GDM1 (cell line): ENCODE results near the gene ZNF410.
"Not testable (repeated sequence)": the region's sequence is repeated elsewhere in the genome, so short reads cannot be mapped to it uniquely, and the experiment has no call there.

Experiments
- DNase-seq: peaks from one replicate; lab custom pipeline; 2025; lab: John Stamatoyannopoulos, UW

ZNF410 gene, protein sequence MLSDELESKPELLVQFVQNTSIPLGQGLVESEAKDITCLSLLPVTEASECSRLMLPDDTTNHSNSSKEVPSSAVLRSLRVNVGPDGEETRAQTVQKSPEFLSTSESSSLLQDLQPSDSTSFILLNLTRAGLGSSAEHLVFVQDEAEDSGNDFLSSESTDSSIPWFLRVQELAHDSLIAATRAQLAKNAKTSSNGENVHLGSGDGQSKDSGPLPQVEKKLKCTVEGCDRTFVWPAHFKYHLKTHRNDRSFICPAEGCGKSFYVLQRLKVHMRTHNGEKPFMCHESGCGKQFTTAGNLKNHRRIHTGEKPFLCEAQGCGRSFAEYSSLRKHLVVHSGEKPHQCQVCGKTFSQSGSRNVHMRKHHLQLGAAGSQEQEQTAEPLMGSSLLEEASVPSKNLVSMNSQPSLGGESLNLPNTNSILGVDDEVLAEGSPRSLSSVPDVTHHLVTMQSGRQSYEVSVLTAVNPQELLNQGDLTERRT

DNA sequence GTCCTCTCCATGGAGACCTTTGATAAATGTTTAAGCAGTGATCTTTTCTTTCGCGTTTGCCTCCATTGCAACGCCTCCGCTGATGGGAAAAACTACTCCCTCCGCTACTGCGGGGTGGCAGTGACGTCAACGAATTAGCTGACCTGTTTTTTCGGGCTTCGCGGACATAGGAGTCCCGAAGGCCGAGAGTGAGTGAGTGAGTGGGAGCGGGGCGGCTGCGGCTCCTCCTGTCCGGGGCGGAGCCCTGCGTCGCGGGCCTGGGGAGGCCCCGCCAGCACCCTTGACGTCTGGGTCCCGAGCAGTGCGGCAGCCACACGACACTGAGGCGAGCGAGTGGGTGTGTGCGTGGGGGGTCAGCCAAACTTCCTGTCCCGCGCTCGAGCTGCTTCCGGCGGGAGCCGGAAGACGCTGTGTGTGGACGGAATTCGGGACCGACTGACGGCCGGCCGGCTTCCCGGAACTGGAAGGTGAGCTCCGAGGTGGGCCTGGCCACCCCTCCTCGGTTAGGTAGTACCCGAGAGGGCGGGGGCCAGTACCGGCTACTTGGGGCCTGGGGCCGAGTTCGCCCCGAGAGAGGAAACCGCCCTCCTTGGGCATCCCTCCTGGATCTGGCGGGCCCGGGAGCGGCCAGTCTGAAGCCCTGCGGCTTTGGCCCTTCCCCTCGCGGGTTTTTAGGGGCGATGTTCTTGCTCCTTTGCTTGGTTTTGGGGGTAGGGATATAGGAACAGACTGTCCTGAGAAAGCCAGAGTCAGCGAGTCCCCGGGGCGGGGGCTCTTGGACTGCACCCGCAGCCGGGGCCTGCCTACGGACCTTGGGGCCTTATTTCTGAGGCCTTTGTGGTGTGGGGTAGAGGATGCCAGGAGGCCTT, at the start of gene ZNF410:
TSS of gene ZNF410 (plus strand) at position 411 of the 869 bp plus-strand sequence. CDS start 5,317 bp downstream, outside the sequence.
- DNase-seq, result peak; percentile 88

DNA sequence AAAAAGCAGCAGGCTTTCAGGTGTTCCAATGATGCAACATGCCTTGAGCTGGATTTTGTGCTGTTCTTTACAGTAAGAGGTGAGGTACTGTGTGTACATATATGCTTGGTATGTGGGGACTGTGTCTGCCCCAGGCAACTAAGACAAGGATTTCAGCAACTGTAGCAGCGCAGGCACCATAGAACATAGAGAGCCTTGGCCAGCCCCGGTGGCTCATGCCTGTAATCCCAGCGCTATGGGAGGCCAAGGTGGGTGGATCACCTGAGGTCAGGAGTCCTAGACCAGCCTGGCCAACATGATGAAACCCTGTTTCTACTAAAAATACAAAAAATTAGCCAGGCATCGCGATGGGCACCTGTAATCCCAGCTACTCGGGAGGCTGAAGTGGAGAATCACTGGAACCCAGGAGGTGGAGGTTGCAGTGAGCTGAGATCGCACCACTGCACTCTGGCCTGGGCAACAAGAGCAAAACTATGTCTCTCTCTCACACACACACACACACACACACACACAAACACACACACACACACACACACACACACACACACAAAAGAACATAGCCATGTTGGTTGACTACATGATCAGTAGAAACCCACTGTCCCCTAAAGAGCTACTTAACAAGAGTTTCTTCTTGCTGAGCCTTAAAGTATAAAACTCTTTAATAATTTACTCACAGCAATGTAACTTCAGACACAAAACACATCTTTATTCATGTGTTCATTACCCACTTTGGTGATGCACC, 48.2 kb upstream of the ZNF410 start:
- DNase-seq, result not testable (repeated sequence)

DNA sequence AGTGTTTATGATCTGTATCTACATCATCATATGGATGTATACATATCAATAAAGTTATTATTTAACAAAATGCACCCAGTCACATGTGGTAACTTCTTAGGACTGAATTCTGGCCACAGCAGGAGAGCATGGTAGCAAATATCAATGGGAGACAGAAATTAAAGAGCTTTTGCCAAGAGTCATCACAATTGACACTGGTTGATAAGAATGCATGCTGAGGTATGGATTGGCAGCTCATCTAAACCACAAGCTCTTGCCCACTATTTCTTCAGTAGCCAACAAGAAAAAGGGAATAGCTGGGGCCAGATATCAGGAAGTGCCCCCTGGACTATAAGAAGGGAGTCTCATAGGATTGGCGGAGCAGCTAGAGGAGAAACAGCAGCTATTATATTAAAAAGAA, 44.5 kb upstream of the ZNF410 start:
- DNase-seq, result no peak

DNA sequence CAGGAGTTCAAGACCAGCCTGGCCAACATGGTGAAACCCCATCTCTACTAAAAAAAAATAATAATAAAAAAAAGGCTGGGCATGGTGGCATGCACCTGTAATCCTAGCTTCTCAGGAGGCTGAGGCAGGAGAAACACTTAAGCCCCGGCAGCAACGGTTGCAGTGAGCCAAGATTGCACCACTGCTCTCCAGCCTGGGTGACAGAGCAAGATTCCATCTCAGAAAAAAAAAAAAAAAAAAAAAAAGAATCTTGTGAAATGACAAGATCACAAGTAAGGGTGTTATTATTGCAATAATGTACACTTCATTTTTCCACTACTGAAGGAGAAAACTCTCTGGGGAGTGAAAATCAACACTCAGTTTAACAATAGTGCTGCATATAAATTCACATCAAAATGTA, 43.8 kb upstream of the ZNF410 start:
- DNase-seq, result no peak

DNA sequence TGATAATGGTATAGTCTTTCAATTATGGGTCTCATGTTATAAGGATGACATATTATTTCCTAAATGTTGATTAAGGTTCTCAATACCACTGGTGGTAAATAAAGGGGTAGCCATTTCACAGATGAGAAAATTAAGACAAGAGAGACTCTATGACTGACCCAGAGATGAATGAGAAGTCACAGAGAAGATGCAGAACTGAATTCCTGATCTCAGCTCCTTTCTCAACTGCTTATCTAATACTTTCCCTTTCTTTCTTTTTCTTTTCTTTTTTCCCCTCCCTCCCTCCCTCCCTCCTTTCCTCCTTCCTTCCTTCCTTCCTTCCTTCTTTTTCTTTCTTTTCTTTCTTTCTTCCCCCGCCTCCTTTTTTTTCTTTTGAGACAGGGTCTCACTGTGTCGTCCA, 43.4 kb upstream of the ZNF410 start:
- no peak for DNase-seq

DNA sequence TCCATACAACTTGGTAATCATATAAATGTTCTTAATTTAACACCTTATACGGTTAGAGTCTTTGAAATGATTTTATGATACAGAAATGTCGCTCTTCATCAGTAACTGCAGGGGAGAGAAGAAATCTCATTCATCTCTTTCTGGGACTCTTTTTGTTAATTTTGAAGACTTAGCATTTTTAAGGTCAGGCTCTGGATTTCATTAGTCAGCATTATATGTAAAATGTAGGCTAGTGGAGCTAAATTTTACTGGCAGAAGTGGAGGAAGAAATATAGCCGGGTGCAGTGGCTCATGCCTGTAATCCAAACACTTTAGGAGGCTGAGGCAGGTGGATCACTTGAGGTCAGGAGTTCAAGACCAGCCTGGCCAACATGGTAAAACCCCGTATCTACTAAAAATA, 39.7 kb upstream of the ZNF410 start:
- DNase-seq, result no peak

DNA sequence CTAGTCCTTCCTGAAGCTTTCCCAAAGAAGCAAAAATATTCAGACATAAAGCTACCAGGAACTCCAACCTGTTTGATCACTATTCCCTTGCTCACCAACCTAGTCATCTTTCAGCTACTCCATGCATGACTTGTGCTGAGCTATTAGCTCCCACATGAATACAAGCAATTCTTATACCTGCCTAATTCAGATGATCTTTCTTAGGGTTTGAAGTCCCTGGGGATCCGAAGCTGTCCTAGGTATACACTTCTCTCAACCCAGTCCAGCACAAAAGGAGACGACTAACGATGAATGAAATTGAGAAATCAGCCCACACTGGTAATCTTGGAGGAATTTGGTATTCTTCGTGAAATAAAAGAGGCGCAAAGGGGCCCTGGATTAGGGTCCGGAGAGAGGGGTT, 35.7 kb upstream of the ZNF410 start:
- no peak for DNase-seq

DNA sequence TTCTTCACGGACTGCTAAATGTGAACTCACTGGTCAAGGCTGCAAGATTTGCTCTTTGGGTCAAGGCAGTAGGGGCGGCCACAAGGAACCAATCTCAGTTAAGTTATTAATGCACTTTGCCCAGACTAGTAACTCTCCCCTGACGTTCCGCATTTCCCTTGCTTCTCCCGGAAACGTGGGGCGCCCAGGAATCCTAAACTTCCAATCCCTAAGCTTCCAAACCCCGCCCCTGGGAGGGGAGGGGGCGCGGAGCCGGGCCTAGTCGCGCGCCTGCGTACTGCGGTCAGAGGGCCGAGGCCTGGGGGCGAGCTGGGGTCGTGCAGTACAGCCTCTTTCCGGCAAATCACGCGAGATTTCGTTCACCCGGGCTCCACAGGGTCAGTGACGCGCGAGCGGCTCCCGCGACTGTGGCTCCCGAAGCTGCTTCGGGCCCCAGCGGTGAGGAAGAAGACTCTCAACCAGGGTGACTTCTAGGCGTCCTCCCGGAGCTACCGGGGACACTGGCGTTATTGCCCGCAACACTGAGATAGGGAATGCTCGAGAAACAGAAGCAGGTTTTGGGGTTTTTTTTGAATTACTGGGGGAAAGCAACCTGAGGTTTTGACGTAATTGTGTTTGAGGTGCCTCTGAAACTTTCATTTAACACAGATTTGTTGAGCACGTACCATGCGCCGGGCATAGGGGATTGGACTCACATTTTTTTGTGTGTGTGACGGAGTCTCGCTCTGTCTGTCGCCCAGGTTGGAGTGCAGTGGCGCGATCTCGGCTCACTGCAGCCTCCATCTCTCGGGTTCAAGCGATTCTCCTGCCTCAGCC, 34.9 kb upstream of the ZNF410 start, which contains the start of gene PTGR2:
TSS of gene PTGR2 (plus strand) at position 265 of the 816 bp plus-strand sequence. CDS start 7,032 bp downstream, outside the sequence.
- peak; percentile 85 for DNase-seq

DNA sequence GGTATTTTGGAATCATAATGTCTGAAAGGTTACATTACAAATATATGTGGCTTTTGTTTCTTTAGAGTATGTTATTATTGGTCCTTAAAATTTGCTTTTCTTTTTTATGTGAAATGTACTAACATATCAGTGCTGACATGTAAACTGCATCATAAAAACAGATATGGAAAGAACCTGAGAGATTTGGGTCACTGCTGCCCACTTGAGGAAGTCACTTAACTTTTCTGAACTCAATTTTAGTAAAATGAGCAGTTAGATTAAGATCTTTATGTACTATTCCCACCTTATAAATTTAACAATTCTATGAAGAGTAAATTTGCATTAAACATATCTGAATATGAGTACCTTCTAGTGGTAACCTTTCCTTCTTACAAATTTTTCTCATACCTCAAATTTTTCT, 27.5 kb upstream of the ZNF410 start:
- no peak for DNase-seq

DNA sequence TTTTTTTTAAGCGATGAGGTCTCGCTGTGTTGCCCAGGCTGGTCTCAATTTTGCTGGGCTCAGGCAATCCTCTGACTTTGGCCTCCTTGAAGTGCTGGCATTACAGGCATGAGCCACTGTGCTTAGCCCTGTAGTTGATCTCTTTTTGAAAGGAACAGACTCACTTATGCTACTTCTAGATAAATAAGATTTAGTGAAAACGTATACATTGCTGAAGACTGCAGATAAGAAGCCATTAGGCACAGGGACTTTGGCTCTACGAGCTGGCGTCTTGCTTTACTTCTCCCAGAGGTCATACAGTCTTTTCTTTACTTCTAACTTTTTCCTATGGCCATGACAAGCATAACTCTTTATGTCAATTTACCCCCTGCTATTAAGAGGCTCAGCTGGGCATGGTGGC, 25.6 kb upstream of the ZNF410 start:
- no peak for DNase-seq

DNA sequence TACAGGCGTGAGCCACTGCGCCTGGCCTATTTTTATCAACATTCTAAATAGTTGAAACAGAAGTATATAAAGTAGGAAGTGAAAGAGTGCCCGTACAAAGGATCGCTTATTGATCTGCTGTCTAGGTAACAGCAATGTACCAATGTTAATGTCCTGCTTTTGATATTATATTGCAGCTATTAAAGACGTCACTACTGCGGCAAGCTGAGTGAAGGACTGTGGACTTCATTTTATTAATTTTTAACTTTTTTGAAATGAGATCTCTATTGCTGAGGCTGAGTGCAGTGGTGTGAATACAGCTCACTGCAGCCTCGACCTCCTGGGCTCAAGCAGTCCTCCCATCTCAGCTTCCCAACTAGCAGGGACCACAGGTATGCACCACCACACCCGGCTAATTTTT, 24.2 kb upstream of the ZNF410 start:
- DNase-seq, result no peak

DNA sequence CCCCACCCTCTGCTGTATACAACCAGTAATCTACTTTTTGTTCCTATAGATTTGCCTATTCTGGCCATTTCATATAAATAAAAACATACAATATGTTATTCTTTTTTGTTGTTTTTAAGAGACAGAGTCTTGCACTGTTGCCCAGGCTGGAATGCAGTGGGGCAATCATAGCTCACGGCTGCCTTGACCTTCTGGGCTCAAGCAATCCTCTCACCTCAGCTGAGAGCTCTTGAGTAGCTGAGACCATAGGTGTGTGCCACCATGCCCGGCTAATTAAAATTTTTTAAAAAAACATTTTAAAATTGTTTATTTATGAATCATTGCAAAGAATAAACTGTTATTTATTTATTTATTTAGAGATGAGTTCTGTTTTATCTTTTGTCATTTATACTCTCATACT, 23.4 kb upstream of the ZNF410 start:
- no peak for DNase-seq

DNA sequence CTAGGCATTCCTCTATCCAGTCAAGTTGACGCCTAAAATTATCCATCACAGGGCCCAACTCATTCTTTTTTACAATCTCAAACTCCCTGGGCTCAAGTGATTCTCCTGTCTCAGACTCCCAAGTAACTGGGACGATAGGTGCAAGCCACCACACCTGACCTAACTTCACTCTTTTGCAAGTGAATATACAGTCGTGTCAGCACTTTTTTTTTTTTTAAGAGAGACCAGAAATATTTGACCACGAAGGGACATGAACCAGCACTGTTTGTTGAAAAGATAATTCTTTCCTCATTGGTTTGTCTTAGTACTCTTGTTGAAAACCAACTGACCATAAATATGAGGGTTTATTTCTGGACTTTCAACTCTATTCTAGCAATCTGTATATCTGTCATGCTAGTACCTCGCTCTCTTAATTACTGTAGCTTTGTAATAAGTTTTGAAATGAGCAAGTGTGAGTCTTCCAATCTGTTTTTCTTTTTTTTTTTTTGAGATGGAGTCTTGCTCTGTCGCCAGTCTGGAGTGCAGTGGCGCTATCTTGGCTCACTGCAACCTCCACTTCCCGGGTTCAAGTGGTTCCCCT, 21.0 kb upstream of the ZNF410 start:
- DNase-seq, result no peak

DNA sequence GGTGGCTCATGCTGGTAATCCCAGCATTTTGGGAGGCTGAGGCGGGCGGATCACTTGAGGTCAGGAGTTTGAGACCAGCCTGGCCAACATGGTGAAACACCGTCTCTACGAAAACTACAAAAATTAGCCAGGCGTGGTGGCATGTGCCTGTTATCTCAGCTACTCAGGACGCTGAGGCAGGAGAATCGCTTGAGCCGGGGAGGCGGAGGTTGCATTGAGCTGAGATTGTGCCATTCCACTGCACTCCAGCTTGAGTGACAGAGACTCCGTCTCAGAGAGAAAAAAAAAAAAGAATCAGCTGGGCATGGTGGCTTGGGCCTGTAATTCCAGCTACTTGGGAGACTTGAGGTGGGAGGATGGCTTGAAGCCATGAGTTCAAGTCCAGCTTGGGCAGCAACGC, 16.9 kb upstream of the ZNF410 start:
- DNase-seq, result not testable (repeated sequence)

DNA sequence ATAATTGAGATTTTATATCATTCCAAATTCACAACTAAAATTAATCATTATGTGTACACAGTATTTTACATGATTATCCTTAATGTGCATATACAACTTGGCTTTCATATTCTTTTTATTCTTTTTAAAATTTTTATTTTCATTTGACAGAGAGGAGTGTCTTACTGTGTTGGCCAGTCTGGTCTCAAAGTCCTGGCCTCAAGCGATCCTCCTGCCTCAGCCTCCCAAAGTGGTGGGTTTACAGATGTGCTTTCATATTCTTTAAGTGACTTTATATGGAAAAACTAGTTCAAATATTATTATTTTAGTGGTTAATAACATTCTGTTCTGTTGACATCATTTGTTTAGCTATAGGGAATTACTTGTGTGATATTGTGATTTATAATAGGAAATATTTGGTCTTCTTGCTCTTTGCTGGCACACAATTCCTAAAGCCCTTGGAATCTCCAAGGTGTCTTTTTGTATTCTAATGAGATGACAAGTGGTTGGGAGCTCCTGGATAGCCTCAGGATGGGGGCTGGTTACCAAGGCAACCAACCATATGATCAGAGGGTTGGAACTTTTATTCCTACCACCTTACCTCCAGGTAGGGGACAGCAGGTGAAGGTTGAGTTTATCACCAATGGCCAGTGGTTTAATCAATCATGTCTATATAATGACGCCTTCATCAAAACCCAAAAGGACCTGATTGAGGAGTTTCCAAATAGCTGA, 16.0 kb upstream of the ZNF410 start:
- no peak for DNase-seq

DNA sequence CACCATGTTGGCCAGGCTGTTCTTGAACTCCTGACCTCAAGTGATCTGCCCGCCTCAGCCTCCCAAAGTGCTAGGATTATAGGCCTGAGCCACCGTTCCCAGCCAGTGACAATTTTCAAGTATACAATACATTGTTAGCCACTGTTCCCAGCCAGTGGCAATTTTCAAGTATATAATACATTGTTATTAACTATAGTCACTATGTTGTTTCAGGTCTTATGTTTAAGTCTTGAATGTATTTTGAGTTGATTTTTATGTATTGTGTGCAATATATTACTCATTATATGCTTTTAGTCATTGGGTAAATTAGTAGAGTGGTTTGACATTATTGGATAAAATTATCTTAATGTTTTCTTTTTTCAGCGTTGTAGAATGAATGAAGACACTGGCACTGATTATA, 13.0 kb upstream of the ZNF410 start:
- no peak for DNase-seq

DNA sequence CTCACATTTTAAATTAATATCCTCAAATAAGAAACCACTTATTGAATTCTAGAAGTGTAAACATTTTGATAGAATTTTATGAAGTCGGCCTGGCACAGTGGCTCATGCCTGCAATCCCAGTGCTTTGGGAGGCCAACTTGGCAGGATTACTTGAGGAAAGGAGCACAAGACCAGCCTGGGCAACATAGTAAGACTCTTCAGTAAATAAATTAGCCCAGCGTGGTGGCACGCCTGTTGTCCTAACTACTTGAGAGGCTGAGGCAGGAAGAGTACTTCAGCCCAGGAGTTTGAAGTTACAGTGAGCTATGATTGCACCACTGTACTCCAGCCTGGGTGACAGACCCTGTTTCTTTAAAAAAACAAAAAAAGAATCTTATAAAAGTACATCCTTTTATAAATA, 8.9 kb upstream of the ZNF410 start:
- no peak for DNase-seq

DNA sequence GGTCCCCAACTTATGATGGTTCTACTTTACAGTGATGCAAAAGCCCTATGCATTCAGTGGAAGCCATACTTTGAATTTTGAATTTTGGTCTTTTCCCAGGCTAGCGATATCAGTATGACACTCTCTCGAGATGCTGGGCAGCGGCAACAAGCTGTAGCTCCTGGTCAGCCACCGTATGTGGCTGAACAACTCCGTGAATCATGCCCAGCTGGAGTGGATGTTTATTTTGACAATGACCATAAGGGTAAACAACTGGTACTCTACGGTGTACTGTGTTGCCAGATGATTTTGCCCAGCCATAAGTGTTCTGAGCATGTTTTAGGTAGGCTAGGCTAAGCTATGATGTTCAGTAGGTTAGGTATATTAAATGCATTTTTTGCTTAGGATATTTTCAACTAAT, 8.2 kb upstream of the ZNF410 start:
- no peak for DNase-seq

DNA sequence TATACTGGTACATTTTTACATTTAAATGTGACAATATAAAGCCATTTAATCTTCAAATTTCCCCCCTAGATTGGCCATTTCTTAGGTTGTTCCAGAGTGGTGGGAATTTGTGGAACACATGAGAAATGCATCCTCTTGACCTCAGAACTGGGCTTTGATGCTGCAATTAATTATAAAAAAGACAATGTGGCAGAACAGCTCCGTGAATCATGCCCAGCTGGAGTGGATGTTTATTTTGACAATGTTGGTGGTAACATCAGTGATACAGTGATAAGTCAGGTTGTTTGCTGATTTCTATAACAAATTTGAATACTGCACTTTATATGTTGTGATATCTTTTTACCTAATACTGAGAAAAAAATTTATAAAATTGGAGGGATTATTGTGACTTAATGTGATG, 7.6 kb upstream of the ZNF410 start:
- no peak for DNase-seq

DNA sequence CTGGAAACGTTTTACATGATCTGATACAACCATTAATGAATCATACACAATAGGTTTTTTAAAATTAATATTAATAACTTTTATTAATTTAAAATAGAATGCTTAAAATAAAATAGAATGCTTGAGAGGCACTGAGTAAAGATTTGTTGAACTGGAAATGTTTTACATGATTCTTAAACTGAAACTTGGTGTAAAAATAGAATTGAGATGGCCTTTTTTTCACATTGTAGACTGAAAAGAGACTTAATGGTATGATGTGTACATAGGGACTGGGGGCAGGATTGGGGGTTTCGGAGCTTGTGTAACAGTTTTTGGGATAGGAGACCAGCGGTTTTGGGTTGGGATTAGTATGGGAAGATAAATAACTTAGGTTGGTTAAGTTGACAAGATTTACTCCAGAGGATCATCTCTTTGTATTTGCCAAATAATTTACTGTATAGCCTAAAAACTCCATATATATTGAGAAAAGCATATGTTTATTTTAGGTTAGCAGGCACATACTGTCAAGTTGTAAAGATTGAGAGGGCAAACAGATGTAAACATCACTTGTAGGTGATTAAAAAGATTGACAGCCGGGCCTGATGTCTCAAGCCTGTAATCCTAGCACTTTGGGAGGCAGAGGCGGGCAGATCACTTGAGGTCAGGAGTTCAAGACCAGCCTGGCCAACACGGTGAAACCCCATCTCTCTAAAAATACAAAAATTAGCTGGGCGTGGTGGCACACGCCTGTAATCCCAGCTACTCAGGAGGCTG, 2.0 kb upstream of the ZNF410 start:
- DNase-seq, result no peak
